T-cell (primary cell): Measurements from ENCODE around the gene OR9A2. TPM values are rescaled to one million over a fixed set of nuclear protein-coding genes. Genes with fewer than 3 reads are reported as not detected.

Experiments used
- ATAC-seq, 4 experiments: fragments of 200-7000 bp in 3 of 4; fragments of 150-1000 bp in 1 of 4; cut with Tn5 transposase; replicated peaks in 1 of 4; 1 replicate in 3 of 4; 2 replicates in 1 of 4; pipeline ENCODE4 v1.10.0; 2021; ENCODE audit warnings: moderate library complexity in 3 of 4, mild to moderate bottlenecking in 2 of 4, moderate number of reproducible peaks in 1 of 4
- CTCF ChIA-PET, 2 donors: fragments of 300-600 bp; sonication (Branson Sonifier 250); formaldehyde crosslinking; loops; one replicate each; lab custom pipeline; 2022; ENCODE audit warnings: antibody characterized with exemption in 2 of 2; lab: Charles Lee
- POLR2A ChIA-PET, 2 donors: fragments of 300-600 bp; sonication (Branson Sonifier 250); formaldehyde crosslinking; loops; one replicate each; lab custom pipeline; 2022; ENCODE audit warnings: antibody characterized with exemption in 2 of 2; lab: Charles Lee
- DNase-seq, 35 experiments: peaks; one replicate each; pipeline versions ENCODE4 v3.0.0 to v3.0.0-alpha.2; 2013 to 2023
- H3K27ac ChIP-seq: one replicate; pipeline ENCODE4 v1.5.1; 2013; ENCODE audit warnings: low read length
- H3K27me3 ChIP-seq, 2 experiments: replicated peaks in 1 of 2; 1 replicate in 1 of 2; 2 replicates in 1 of 2; pipeline versions ENCODE4 v1.6.1 to v1.7.0; 2013; ENCODE audit warnings: low read length in 1 of 2, mixed read lengths in 1 of 2; ENCODE audit not compliant: control insufficient read depth in 2 of 2, insufficient read depth in 2 of 2; ENCODE audit errors: extremely low read depth in 1 of 2
- H3K36me3 ChIP-seq, 2 donors: 1 replicate in 1 of 2; 2 replicates in 1 of 2; pipeline versions ENCODE4 v1.6.1 to v1.7.0; 2013; ENCODE audit warnings: low read length in 1 of 2; ENCODE audit not compliant: control insufficient read depth in 2 of 2, insufficient read depth in 1 of 2; ENCODE audit errors: extremely low read depth in 1 of 2
- H3K4me1 ChIP-seq, 2 experiments: 1 replicate in 1 of 2; 2 replicates in 1 of 2; pipeline versions ENCODE4 v1.6.1 to v1.7.0; 2013; ENCODE audit warnings: low read length in 2 of 2, mixed read lengths in 1 of 2; ENCODE audit not compliant: insufficient read depth in 2 of 2, control insufficient read depth in 1 of 2; ENCODE audit errors: extremely low read depth in 1 of 2
- H3K4me3 ChIP-seq, 2 donors: 1 replicate in 1 of 2; 2 replicates in 1 of 2; pipeline versions ENCODE4 v1.5.1 to v1.7.0; 2013; ENCODE audit warnings: mild to moderate bottlenecking in 2 of 2, low read length in 1 of 2, moderate library complexity in 1 of 2; ENCODE audit not compliant: control insufficient read depth in 1 of 2; ENCODE audit errors: extremely low read depth in 1 of 2
- H3K9me3 ChIP-seq: 2 replicates; pipeline ENCODE4 v1.7.0; 2013
- H3K27ac Mint-ChIP-seq, 2 donors: one replicate each; pipeline ENCODE4 v1.8.0; 2020 to 2021; ENCODE audit warnings: mild to moderate bottlenecking in 2 of 2, mixed read lengths in 2 of 2
- H3K27me3 Mint-ChIP-seq, 2 donors: one replicate each; pipeline ENCODE4 v1.8.0; 2021 to 2022; ENCODE audit warnings: mixed read lengths in 2 of 2
- H3K36me3 Mint-ChIP-seq: one replicate; pipeline ENCODE4 v1.8.0; 2021; ENCODE audit warnings: mixed read lengths
- H3K4me1 Mint-ChIP-seq, 3 donors: one replicate each; pipeline ENCODE4 v1.8.0; 2020 to 2022; ENCODE audit warnings: mixed read lengths in 3 of 3, mild to moderate bottlenecking in 1 of 3
- H3K4me3 Mint-ChIP-seq, 3 donors: one replicate each; pipeline ENCODE4 v1.8.0; 2020 to 2022; ENCODE audit warnings: mild to moderate bottlenecking in 3 of 3, mixed read lengths in 3 of 3, moderate library complexity in 3 of 3
- H3K9me3 Mint-ChIP-seq, 3 donors: one replicate each; pipeline ENCODE4 v1.8.0; 2020 to 2022; ENCODE audit warnings: mixed read lengths in 3 of 3
- WGBS: methylation state at CpG from one replicate; pipeline ENCODE4 v1.1.5; 2013; ENCODE audit warnings: missing lambda C conversion rate; ENCODE audit not compliant: insufficient coverage; 5-methylcytosine and 5-hydroxymethylcytosine counted together
- total RNA-seq, 35 experiments: library from RNA in 6 of 35; stranded (reverse) in 6 of 35; fragments of 120-200 nt in 1 of 35; gene quantifications; one replicate each; pipeline versions ENCODE4 v1.2.1 to v1.2.4 and lab custom pipeline; 2013 to 2026

Gene OR9A2
- total RNA-seq, 5 donors from 2014 or later (not counting 1 experiment from before 2014, with no cell fraction given) = not detected

DNA sequence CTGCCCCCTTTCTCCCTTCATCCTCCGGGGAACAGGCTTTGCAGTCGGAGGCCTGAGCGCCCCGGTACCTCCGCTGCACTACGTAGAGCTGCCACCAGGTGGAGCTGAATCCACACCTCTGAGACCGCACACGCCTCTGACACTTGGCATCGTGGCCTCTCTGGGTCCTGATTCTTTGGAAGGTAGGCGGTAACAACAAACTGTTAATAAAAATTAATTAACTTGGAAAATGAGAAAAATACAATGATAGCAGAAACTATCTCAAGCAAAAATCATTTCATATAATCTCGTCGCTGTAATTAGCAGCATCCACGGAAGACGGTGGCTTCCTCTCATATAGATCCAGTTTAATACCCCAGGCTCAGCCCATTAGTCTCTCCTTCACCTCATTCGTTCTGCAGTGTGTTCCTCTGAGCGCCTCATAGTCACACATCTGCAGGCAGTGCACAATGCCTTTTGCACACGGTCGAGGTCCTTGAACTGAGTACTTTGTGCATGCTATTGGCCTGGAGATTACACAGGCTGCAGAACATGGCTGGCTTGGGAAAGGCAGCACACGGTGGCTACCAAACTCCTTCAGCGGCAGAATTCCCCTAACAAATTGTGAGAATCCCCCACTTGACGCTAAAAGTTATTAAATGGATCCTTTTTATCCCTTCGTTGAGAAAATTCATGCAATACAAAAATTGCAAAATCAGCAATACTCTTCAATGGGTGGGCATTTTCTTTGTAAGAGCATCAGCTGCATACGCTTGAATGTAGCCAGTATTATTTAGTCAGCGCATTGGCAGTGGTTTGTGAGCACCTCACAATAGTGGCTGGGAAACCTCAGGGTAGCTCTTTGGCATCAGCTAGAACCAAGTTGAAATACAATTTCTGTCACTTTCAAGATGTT, 18.7 kb downstream of the OR9A2 start:
- WGBS = 61% methylated on average over 18 of the region's 24 CpGs
- H3K4me1 ChIP-seq = peaks cover under 1 to 2% of the 10 kb centered on the region in 2 experiments
- peaks cover 5 to 10% of the 10 kb centered on the region in 2 donors for H3K27me3 Mint-ChIP-seq

DNA sequence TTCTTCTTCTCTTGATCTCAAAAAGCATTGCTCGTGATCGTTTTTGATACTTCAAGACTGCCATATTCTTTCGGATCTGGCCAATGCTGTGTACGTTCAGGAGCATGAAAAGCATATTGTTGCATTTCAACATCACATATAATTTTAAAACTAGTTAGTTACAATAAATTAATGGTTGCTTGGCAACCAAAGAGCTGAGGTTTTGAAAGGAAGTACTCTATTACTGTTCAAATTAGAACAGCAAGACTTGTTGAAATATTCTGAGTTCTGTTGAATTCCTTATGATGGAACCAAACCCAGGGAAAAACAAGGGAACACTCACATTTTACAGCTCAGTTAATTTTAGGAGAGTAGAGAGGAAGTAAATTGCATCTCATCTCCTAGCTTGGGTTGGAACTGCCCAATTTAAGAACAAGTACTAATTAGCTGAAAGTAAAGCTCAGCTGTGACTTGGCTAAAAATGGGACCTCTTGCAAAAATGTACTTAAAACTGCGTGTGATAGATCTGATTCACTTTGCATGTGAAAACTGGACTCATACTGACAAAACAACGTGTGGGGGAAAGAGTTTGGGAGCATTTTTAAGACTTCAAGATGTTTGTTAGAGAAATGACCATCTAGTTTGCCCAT, 21.2 kb downstream of the OR9A2 start:
- CTCF ChIA-PET = interaction anchor here (0.6 to 10.2 kb wide), 14 partner anchors 9 to 692 kb away, joined by 3 to 111 read pairs (median 4); no protein-coding TSS in a partner anchor
- no peak overlapping the region for H3K27ac ChIP-seq
- DNase-seq (no peak), ATAC-seq (no peak)
- Mint-ChIP-seq H3K27ac (no peak overlapping the region), H3K4me3 (no peak overlapping the region), H3K36me3 (no peaks in the 10 kb centered on the region), H3K27me3 (peaks cover 4 to 5% of the 10 kb centered on the region in 2 donors), H3K9me3 (no peaks in the 10 kb centered on the region), H3K4me1 (peaks cover 8 to 10% (median 9%) of the 10 kb centered on the region in 3 donors)
- no peak overlapping the region for H3K4me3 ChIP-seq
- H3K36me3 ChIP-seq = no peaks in the 10 kb centered on the region
- WGBS = 71% methylated on average over 1 of the region's 6 CpGs
- peaks cover 0 to 7% of the 10 kb centered on the region in 2 experiments for H3K27me3 ChIP-seq
- peaks cover 3% of the 10 kb centered on the region for H3K9me3 ChIP-seq
- POLR2A ChIA-PET = no interaction called here
- H3K4me1 ChIP-seq = peaks cover 2 to 5% of the 10 kb centered on the region in 2 experiments

More for the DNA sequence above, 18.7 kb downstream of the OR9A2 start:
- Mint-ChIP-seq H3K4me1 (peaks cover 4 to 7% (median 5%) of the 10 kb centered on the region in 3 donors), H3K4me3 (no peak overlapping the region), H3K36me3 (no peaks in the 10 kb centered on the region), H3K27ac (no peak overlapping the region), H3K9me3 (no peaks in the 10 kb centered on the region)
- Histone ChIP-seq H3K27ac (no peak overlapping the region), H3K4me3 (no peak overlapping the region), H3K36me3 (no peaks in the 10 kb centered on the region), H3K9me3 (no peaks in the 10 kb centered on the region), H3K27me3 (peaks cover 0 to 7% of the 10 kb centered on the region in 2 experiments)
- POLR2A ChIA-PET = no interaction called here
- ATAC-seq = peak; percentile 85 to 94 (median 90)
- peak; percentile 48 to 91 (median 75) for DNase-seq
- CTCF ChIA-PET = interaction anchor here (0.5 to 10.2 kb wide), 19 partner anchors 9 to 681 kb away, joined by 3 to 111 read pairs (median 3); no protein-coding TSS in a partner anchor

GRCh38 chr7:143003393-143004051, 23.4 kb downstream of the OR9A2 start:
- Histone ChIP-seq H3K36me3 (no peaks in the 10 kb centered on the region), H3K27me3 (peaks cover 0 to 7% of the 10 kb centered on the region in 2 experiments), H3K9me3 (peaks cover 3% of the 10 kb centered on the region), H3K4me3 (peak overlapping the region in 1 of 2 donors; percentile 28), H3K27ac (no peak overlapping the region), H3K4me1 (peaks cover 2 to 5% of the 10 kb centered on the region in 2 experiments)
- peaks cover 4 to 5% of the 10 kb centered on the region in 2 donors for H3K27me3 Mint-ChIP-seq
- ChIA-PET POLR2A (no interaction called here), CTCF (interaction anchor here (0.5 to 6.4 kb wide), 26 partner anchors 9 to 1028 kb away, joined by 3 to 49 read pairs (median 4); no protein-coding TSS in a partner anchor)
- no peaks in the 10 kb centered on the region for H3K9me3 Mint-ChIP-seq
- peaks cover 8 to 10% (median 9%) of the 10 kb centered on the region in 3 donors for H3K4me1 Mint-ChIP-seq
- H3K4me3 Mint-ChIP-seq = peak overlapping the region; percentile 63 to 75 (median 71)
- 0% methylated on average over 1 of the region's 6 CpGs for WGBS
- no peaks in the 10 kb centered on the region for H3K36me3 Mint-ChIP-seq
- peak overlapping the region; percentile 44 to 53 for H3K27ac Mint-ChIP-seq
- ATAC-seq (peak; percentile 74 to 76 (median 75)), DNase-seq (peak in 31 of 35 experiments; percentile 6 to 80 (median 25))

GRCh38 chr7:143002898-143003297, 24.0 kb downstream of the OR9A2 start:
- ATAC-seq = no peak
- ChIA-PET CTCF (interaction anchor here (0.5 to 6.4 kb wide), 24 partner anchors 8 to 699 kb away, joined by 3 to 49 read pairs (median 4); no protein-coding TSS in a partner anchor), POLR2A (no interaction called here)
- 91% methylated on average over 4 of the region's 5 CpGs for WGBS
- H3K9me3 Mint-ChIP-seq = no peaks in the 10 kb centered on the region
- no peaks in the 10 kb centered on the region for H3K36me3 Mint-ChIP-seq
- H3K9me3 ChIP-seq = peaks cover 3% of the 10 kb centered on the region
- H3K27ac Mint-ChIP-seq = no peak overlapping the region
- no peak for DNase-seq
- H3K4me3 Mint-ChIP-seq = peak overlapping the region; percentile 63 to 75 (median 71)
- H3K36me3 ChIP-seq = no peaks in the 10 kb centered on the region
- peaks cover 2 to 5% of the 10 kb centered on the region in 2 experiments for H3K4me1 ChIP-seq
- peaks cover 7 to 8% (median 7%) of the 10 kb centered on the region in 3 donors for H3K4me1 Mint-ChIP-seq
- peaks cover 2 to 3% of the 10 kb centered on the region in 2 donors for H3K27me3 Mint-ChIP-seq
- peak overlapping the region in 1 of 2 donors; percentile 28 for H3K4me3 ChIP-seq
- H3K27me3 ChIP-seq = peaks cover 0 to 6% of the 10 kb centered on the region in 2 experiments
- no peak overlapping the region for H3K27ac ChIP-seq

DNA sequence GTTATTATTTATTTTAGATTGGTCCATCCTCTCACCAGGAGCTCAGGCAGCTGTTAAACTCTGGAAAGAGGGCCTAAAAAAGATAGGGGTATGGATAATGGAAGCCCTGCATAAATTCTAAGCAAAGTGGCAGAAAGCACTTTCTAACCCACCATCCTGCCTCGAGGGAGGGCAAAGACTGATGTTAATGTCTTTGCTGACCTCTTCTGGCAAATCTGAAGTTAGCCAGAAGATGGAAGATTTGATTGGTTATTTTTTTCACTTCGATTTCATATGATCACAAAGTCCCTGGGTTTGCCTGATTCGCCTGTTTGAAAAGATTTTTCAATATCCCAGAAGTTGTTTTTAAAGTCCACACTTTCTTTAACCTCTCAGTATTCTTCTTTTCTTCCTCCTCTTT, 24.8 kb downstream of the OR9A2 start:
- peaks cover 3% of the 10 kb centered on the region for H3K9me3 ChIP-seq
- ATAC-seq (no peak), DNase-seq (peak in 1 of 35 experiments; percentile 28)
- Mint-ChIP-seq H3K27ac (no peak overlapping the region), H3K9me3 (no peaks in the 10 kb centered on the region), H3K36me3 (no peaks in the 10 kb centered on the region), H3K4me1 (peaks cover 6 to 8% (median 7%) of the 10 kb centered on the region in 3 donors), H3K27me3 (peaks cover 0 to 2% of the 10 kb centered on the region in 2 donors), H3K4me3 (no peak overlapping the region)
- POLR2A ChIA-PET = no interaction called here
- H3K4me1 ChIP-seq = peaks cover 2 to 5% of the 10 kb centered on the region in 2 experiments
- 86% methylated on average over 1 of the region's 3 CpGs for WGBS
- no peak overlapping the region for H3K27ac ChIP-seq
- no peak overlapping the region for H3K4me3 ChIP-seq
- no peaks in the 10 kb centered on the region for H3K27me3 ChIP-seq
- CTCF ChIA-PET = interaction anchor here (0.6 to 6.4 kb wide), 10 partner anchors 122 to 1026 kb away, joined by 3 to 49 read pairs (median 4); no protein-coding TSS in a partner anchor
- H3K36me3 ChIP-seq = no peaks in the 10 kb centered on the region
